Smooth muscle cell (in vitro differentiated cells): ENCODE data around the gene HPS4. TPM values are rescaled to one million over a fixed set of nuclear protein-coding genes. Genes with fewer than 3 reads are reported as not detected.
"Not testable (repeated sequence)": the region's sequence is repeated elsewhere in the genome, so short reads cannot be mapped to it uniquely, and the experiment has no call there.

Experiments used
- DNase-seq: peaks from one replicate; lab custom pipeline; 2025; ENCODE audit not compliant: unreplicated experiment; lab: John Stamatoyannopoulos, UW
- H2AFZ ChIP-seq: fragments of 200-600 bp; sonication (generic); 2 replicates; pipeline ENCODE4 v1.6.0; 2016; ENCODE audit warnings: antibody characterized with exemption, low read depth, mild to moderate bottlenecking
- H3F3A ChIP-seq: fragments of 200-600 bp; sonication (generic); 2 replicates; pipeline ENCODE4 v1.6.0; 2017; ENCODE audit warnings: antibody characterized with exemption, low read depth
- H3K27ac ChIP-seq: fragments of 200-600 bp; sonication (generic); 2 replicates; pipeline ENCODE4 v1.5.1; 2016; ENCODE audit warnings: low read depth, mild to moderate bottlenecking
- H3K27me3 ChIP-seq: fragments of 200-600 bp; sonication (generic); 2 replicates; pipeline ENCODE4 v1.6.1; 2016; ENCODE audit warnings: low read depth, mild to moderate bottlenecking
- H3K36me3 ChIP-seq: fragments of 200-600 bp; sonication (generic); 2 replicates; pipeline ENCODE4 v1.5.1; 2016; ENCODE audit warnings: low read depth
- H3K4me1 ChIP-seq: fragments of 200-600 bp; sonication (generic); 2 replicates; pipeline ENCODE4 v1.5.1; 2016; ENCODE audit warnings: low read depth
- H3K4me2 ChIP-seq: fragments of 200-600 bp; sonication (generic); 2 replicates; pipeline ENCODE4 v1.6.0; 2016; ENCODE audit warnings: mild to moderate bottlenecking
- H3K4me3 ChIP-seq: fragments of 200-600 bp; sonication (generic); 2 replicates; pipeline ENCODE4 v1.5.1; 2016; ENCODE audit warnings: mild to moderate bottlenecking
- H3K79me2 ChIP-seq: fragments of 200-600 bp; sonication (generic); 2 replicates; pipeline ENCODE4 v1.6.0; 2016; ENCODE audit warnings: low read depth, mild to moderate bottlenecking
- H3K9ac ChIP-seq: fragments of 200-600 bp; sonication (generic); 2 replicates; pipeline ENCODE4 v1.6.0; 2016; ENCODE audit warnings: low read depth
- H3K9me3 ChIP-seq: fragments of 200-600 bp; sonication (generic); replicated peaks from 2 replicates; pipeline ENCODE4 v1.5.1; 2016; ENCODE audit warnings: low read depth
- H4K20me1 ChIP-seq: fragments of 200-600 bp; sonication (generic); 2 replicates; pipeline ENCODE4 v1.6.0; 2016; ENCODE audit warnings: low read depth
- CTCF ChIP-seq: fragments of 200-600 bp; sonication (generic); IDR thresholded peaks from 2 replicates; pipeline ENCODE4 v1.5.1; 2017; ENCODE audit warnings: borderline replicate concordance, mild to moderate bottlenecking, antibody characterized with exemption; ENCODE audit not compliant: insufficient read depth, poor library complexity, severe bottlenecking
- WGBS: methylation state at CpG from one replicate; pipeline ENCODE4 v1.1.7; 2016; ENCODE audit warnings: low lambda C conversion rate; 5-methylcytosine and 5-hydroxymethylcytosine counted together
- polyA plus RNA-seq: library from polyadenylated mRNA; unstranded; fragments of >200 nt; fragmentation: Nextera tagmentation; extraction: Ambion mirVana; gene quantifications from 2 replicates; pipeline ENCODE4 v1.2.1, GENCODE V29; 2016
- total RNA-seq: library from RNA; depleted of rRNA; stranded (reverse); fragments of >200 nt; gene quantifications from 2 replicates; pipeline ENCODE4 v1.2.3, GENCODE V29; 2014

The HPS4 gene
- total and polyA plus RNA-seq, 2 experiments from 2014 or later = 18.2 to 46.3 TPM

DNA sequence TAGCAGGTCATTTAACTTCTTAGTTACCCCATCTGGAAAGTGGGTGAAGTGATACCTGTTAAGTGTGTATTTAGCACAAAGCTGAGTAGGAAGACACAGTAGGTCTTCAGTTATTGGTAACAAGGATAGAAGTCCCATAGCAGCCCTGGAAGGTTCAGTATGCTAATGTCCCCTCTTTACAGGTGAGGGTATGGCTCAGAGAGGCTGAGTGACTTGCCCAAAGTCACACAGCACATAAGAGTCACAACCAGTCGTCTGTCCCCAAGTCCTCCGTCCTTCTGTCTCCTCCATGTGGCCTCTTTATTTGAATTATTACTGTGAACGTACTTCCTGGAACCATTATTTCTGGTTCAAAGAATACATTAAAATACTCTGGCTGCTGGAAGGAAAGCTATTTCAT is 44.0 kb downstream of the HPS4 start:
- Histone ChIP-seq H3K79me2 (no peaks in the 10 kb centered on the region), H3K9ac (no peak overlapping the region), H3K36me3 (no peaks in the 10 kb centered on the region), H3K4me3 (no peak overlapping the region), H4K20me1 (no peaks in the 10 kb centered on the region), H3K27me3 (no peaks in the 10 kb centered on the region), H3K4me1 (no peaks in the 10 kb centered on the region), H3K4me2 (no peak overlapping the region), H3K9me3 (no peaks in the 10 kb centered on the region), H2AFZ (no peak overlapping the region), H3K27ac (no peak overlapping the region), H3F3A (no peaks in the 10 kb centered on the region)
- WGBS = 90% methylated on average over 3 of the region's 3 CpGs
- no peak for DNase-seq
- TF ChIP-seq CTCF = no peak

DNA sequence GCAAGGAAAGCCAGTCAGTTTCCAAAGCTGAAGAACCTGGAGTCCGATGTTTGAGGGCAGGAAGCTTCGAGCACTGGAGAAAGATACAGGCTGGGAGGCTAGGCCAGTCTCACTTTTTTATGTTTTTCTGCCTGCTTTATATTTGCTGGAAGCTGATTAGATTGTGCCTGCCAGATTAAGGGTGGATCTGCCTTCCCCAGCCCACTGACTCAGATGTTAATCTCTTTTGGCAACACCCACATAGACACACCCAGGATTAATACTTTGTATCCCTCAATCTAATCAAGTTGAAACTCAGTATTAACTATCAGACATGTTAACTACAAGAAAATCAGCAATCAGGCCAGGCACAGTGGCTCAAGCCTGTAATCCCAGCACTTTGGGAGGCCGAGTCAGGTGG is 44.8 kb downstream of the HPS4 start:
- 89% methylated on average over 3 of the region's 3 CpGs for WGBS
- not testable (repeated sequence) for H3F3A ChIP-seq, H3K36me3 ChIP-seq, H3K4me2 ChIP-seq, H3K4me1 ChIP-seq, H3K79me2 ChIP-seq, H3K9ac ChIP-seq, H3K27ac ChIP-seq, DNase-seq, H4K20me1 ChIP-seq, H3K27me3 ChIP-seq, H3K4me3 ChIP-seq, H3K9me3 ChIP-seq, H2AFZ ChIP-seq

DNA sequence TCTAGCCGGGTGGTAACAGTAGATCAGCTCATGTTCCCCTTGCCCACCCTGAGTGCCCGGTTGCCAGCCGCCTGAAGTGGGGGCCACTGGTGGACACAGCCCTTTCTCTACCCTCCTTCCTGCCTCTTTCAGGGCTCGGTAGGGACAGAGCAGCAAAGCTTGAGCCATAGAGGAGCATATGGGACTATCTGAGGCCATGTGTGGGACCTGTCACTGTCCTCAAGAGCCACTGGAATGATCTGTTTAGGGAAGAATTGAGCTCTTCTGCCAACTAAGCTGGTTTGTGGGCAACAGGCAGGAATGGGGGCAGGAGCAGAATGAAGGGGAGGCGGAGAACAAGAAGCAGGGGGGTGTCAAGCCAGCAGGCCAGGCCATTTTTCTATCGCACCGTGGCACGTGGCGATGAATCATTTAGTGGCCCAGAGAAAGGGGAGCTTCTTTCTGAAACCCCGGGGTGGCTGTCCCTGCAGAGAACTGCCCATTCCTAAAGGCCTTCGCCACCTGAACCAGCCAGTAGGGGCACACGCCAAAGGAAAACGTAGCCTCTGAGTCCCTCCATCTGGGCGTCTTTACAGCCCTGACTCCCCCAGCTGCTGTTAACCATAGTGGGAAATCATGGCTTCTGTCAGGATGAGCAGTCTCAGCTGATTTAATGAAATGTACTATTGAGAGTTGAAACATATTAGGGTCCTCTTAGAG is 45.7 kb downstream of the HPS4 start:
- TF ChIP-seq CTCF = no peak
- H3K4me2 ChIP-seq = no peak overlapping the region
- no peaks in the 10 kb centered on the region for H3K27me3 ChIP-seq
- no peak for DNase-seq
- H3F3A ChIP-seq = no peaks in the 10 kb centered on the region
- no peaks in the 10 kb centered on the region for H3K4me1 ChIP-seq
- no peak overlapping the region for H2AFZ ChIP-seq
- 86% methylated on average over 14 of the region's 14 CpGs for WGBS
- H4K20me1 ChIP-seq = no peaks in the 10 kb centered on the region
- H3K36me3 ChIP-seq = no peaks in the 10 kb centered on the region
- H3K9ac ChIP-seq = no peak overlapping the region
- H3K4me3 ChIP-seq = no peak overlapping the region
- no peak overlapping the region for H3K27ac ChIP-seq
- H3K9me3 ChIP-seq = no peaks in the 10 kb centered on the region
- H3K79me2 ChIP-seq = no peaks in the 10 kb centered on the region

- H3K4me3 ChIP-seq = no peak overlapping the region
- peaks cover 3% of the 10 kb centered on the region for H3K4me1 ChIP-seq
- 91% methylated on average over 11 of the region's 11 CpGs for WGBS
- DNase-seq = no peak
- no peak overlapping the region for H2AFZ ChIP-seq
- no peak overlapping the region for H3K27ac ChIP-seq
- H3K36me3 ChIP-seq = no peaks in the 10 kb centered on the region
- no peaks in the 10 kb centered on the region for H3K27me3 ChIP-seq
- H4K20me1 ChIP-seq = no peaks in the 10 kb centered on the region
- no peaks in the 10 kb centered on the region for H3F3A ChIP-seq
- no peaks in the 10 kb centered on the region for H3K79me2 ChIP-seq
- no peak for TF ChIP-seq CTCF
- H3K9me3 ChIP-seq = no peaks in the 10 kb centered on the region
- no peak overlapping the region for H3K4me2 ChIP-seq
- no peak overlapping the region for H3K9ac ChIP-seq
Observed at GRCh38 chr22:26436903-26437515, 46.6 kb downstream of the HPS4 start.
